Fibroblast of skin of right biceps (primary cell): ENCODE measurements around the gene RAD18.

ENCODE experiments used
- DNase-seq: peaks from one replicate; pipeline ENCODE4 v3.0.0-alpha.2; 2013

The RAD18 gene

GRCh38 chr3:8857720-8858367 lies 105.4 kb downstream of the RAD18 start:
- no peak for DNase-seq

- peak; percentile 77 for DNase-seq
Measured at GRCh38 chr3:8856721-8857120, 106.6 kb downstream of the RAD18 start.

DNA sequence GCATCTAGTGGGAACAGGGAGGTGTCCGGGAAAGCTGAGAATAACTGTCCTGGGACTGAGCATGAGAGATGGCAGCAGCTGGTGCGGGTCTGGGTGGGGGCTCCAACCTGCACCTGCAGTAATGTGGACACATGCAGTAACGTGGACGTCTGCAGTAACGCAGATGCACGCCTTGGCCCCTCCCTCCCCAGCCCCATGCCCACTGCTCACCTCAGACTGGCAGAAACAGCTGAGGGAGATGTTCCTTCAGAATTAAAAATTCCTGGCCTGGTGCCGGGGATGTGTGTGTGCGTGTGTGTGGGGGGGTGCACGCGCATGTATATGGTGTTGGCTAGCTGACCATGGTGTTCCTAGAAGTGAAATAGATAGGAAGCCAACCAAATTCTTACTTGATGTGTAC lies 107.2 kb downstream of the RAD18 start:
- DNase-seq: no peak

- peak; percentile 57 for DNase-seq
Measured at GRCh38 chr3:8854656-8855055, 108.6 kb downstream of the RAD18 start.

- no peak for DNase-seq
Measured at GRCh38 chr3:8853081-8853480, 110.2 kb downstream of the RAD18 start.

GRCh38 chr3:8852511-8852910 lies 110.8 kb downstream of the RAD18 start:
- DNase-seq: no peak

GRCh38 chr3:8851703-8852102 lies 111.6 kb downstream of the RAD18 start:
- peak; percentile 93 for DNase-seq

DNA sequence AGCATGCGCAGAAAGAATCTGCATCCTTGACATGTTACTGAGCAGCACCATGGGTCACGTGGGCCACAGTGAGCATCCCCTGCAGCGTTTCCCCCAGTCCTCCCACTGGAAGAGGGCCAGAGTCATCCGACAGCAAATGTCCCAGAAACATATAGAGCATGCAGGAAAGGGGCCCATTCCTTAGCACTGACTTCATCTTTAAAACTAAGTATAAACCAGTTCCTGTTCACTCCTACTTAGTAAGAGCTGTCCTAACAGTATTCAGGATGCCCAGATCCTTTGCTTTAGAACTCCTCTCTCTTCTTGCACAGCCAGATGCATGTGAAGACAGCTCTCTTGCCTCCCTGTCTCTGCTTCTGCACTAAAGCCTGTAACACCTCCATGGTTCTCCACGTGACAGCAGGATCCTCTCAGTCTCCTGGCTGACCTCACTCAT lies 114.6 kb downstream of the RAD18 start:
- DNase-seq: peak; percentile 99

- no peak for DNase-seq
Measured at GRCh38 chr3:8847317-8847716, 116.0 kb downstream of the RAD18 start.

- no peak for DNase-seq
Measured at GRCh38 chr3:8846176-8846575, 117.1 kb downstream of the RAD18 start.

DNA sequence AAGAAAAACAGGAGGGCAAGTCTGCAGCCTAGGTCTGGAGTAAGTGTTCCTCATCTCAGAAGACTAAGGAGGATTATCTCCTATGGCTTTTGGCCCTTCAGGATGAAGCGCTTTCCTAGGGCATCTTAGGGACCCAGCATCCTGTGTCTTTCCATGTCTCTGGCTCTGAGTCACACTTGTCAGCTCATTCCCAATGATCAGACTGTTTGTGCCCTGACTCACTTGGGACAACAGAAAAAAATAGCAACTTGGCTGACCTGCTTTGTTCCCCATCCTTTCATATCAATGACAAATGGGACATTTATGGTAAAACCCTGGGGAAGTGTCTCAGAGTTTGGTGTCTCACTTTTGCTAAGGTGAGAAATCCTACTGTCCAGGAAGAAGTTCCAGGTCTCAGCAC lies 117.6 kb downstream of the RAD18 start:
- peak; percentile 92 for DNase-seq

DNA sequence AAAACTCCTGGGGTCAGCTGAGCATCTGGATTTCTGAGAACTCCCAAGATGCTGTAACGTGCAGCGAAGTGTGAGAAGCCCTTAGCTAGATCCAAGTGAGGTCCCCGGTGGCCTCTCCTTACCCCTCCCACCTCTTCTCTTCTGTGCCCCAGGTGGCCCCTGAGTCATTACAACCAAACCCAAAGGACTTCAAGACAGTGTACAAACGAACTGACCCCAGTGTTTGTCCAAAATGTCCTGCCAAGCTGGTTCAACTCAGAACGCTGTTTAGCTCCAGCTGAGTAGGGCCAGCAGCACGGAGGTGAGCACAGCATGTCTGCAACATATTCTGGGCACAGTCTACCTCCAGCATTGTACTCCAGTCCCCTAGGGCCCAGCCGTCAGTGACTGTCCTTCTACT lies 119.9 kb downstream of the RAD18 start:
- DNase-seq: no peak

DNA sequence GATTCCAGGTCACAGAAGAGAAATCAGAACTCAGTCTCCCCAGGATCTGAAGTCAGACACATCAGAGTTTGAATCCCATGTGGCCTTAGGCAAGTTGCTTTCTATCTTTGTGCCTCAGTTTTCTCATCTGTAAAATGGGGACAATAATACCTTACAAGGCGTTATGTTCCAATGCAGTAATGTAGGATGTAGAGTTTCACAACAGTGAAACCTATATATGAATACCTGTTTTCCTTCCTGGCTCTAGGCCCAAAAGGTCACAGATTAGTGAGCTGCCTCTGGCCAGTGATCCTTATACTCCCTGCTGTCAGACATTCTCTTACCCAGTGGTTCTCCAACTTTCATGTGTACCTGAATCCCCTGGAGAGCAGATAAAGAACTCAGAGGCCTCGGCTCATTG lies 121.0 kb downstream of the RAD18 start:
- DNase-seq: no peak

DNA sequence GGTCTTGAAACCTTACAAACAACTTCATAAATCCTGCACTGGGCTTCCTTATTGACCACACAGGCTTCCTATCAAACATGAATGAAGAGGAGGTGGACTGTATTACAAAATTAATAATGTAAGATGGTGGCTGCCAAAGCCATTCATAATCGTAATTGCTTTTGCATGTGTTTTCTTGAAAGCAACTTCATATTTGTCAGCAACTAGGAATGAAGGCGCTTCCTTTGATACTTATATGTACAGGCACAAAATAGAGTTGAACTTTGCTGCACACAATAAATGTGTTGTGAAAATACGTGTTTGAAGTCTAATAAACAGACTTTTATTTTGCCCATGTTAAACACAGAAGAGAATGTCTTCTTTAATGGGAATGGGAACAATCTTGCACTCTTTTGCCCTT lies 121.8 kb downstream of the RAD18 start:
- peak; percentile 40 for DNase-seq

- peak; percentile 88 for DNase-seq
Measured at GRCh38 chr3:8840556-8840955, 122.7 kb downstream of the RAD18 start.

DNA sequence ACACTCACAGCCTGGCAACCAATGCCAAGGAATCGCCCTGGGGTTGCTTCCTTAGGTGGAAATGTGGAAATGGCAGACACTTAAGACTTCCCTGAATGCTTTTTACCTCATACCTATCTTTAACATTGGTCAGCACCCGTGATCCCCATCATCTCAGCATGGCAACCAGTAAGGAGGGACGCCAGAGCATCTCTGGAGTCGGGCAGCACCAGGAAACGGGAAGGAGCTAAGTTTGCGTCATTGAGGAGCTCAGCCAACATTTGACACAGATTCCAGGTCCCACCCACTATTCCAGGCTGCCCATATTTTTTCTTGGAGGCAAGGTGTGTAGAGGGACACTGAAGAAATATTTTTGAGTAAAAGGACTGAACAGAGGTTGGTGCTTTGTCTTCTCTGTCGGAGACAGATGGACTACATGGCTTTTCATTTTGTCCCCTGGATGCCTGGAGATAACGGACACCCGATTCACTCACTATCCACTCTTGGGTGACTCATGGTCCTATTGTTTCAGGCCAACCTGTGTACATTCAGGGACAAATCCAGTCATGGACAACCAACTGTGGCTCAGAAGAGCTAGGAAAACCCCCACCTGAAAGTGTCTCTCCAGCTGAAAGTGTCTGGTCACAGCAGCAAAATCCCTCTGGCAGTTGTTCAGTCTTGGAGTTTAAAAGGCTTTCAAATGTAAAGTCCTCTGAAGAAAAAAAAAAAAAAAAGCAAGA lies 123.5 kb downstream of the RAD18 start:
- DNase-seq: no peak

- no peak for DNase-seq
Measured at GRCh38 chr3:8838765-8839423, 124.4 kb downstream of the RAD18 start.

GRCh38 chr3:8838234-8838633 lies 125.0 kb downstream of the RAD18 start:
- no peak for DNase-seq

DNA sequence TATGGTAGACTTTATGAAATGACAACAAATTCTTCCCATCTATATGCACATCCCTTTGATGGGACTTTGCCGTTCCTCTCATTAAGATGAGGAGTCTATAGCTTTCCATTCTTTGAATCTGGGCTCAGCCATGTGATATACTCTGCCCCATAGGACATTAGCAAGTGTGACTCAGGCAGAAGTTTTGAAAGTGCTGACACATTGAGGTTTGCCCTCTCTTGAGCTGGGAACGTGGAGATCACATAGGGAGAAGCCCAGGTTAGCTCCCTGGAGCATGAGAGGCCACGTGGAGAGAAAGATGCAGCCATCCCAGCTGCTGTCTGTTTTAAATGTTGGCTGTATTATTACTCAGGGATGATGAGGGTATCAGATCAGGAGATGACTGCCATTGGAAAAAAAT lies 126.1 kb downstream of the RAD18 start:
- peak; percentile 89 for DNase-seq

DNA sequence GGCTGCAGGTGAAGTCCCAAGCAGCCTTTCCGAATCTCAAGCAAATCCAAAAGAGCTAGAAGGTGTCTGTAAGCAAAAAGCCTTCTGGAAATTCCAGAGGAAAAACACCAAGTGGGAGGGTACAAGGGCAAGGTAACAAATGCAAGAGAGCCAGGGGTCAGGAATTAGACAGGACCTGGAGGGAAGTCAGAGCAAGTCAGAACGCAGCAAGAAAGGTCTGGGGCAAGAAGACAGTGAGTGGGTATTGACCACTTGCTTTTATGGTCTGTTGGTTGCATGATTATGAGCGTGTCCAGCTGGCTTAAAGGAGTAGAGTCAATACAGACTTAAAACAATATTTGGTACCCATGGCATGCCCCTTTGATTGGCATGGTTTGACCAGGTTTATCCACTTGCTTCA lies 127.2 kb downstream of the RAD18 start:
- DNase-seq: no peak

DNA sequence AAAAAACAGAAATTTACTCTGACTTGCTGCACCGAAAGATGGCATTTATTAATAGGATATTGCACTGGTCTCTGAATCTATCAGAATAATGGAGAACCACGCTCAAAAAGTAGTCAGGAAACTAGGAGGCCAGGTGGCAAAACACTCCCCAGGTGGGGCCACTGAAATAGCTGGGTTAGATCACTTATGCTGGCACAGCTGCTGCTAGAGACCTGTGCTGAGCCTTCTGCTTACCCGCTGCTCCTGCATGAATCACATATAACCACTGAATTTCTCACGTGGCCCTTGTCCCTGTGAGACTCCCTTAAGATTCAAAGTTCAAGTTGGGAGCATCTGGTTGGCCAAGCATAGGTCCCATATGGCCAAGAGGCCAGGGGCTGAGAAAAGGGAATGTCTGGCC lies 127.9 kb downstream of the RAD18 start:
- DNase-seq: no peak

- no peak for DNase-seq
Measured at GRCh38 chr3:8834974-8835373, 128.3 kb downstream of the RAD18 start.

DNA sequence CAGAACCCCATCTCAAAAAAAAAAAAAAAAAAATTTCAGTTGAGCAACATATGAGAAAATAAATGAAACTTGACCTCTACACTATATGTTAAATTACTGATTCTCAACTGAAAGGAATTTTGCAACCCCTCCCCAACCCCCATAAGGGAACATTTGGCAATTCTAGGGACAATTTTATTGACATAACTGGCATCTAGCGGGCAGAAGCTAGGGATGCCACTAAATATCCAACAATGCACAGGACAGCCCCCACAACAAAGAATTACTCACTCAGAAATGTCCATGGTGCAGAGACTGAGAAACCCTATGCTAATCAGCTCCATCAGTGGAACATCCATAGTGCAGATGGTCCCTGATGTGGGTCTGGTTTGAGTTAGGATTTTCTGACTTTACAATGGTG lies 135.6 kb downstream of the RAD18 start:
- DNase-seq: no peak
